ENCODE measurements around the gene RBPMS2. TPM values are rescaled to one million over a fixed set of nuclear protein-coding genes. Genes with fewer than 3 reads are reported as not detected.

The RBPMS2 gene
- total RNA-seq, 1 donor from 2014 or later = under 0.01 TPM

GRCh38 chr15:64695561-64695992 lies 79.8 kb downstream of the RBPMS2 start:
- no peak for DNase-seq (ENCODE audit: low read depth in 2 of 2)

DNA sequence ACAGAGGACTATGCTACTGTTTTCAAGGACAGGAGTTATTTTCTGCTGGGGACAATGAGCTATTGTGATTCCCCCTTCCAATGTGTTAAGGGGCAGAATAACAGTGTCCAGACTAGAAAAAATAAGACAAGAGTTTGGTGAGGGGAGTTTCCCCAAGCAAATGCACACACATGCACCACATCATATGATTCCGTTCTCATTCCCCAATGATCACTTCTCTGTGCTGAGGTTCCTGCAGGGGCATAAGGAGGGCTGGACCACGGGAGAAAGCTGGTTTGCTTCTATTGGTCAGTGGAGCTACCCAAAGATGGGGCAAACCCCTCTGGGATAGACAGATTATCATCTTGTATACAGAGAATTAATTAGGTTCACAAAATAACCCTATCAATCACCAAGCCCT lies 80.6 kb downstream of the RBPMS2 start:
- no peak for DNase-seq (ENCODE audit: low read depth in 2 of 2)

GRCh38 chr15:64693134-64693533 lies 82.3 kb downstream of the RBPMS2 start:
- DNase-seq (ENCODE audit: low read depth in 2 of 2) = peak; percentile 59 to 63

DNA sequence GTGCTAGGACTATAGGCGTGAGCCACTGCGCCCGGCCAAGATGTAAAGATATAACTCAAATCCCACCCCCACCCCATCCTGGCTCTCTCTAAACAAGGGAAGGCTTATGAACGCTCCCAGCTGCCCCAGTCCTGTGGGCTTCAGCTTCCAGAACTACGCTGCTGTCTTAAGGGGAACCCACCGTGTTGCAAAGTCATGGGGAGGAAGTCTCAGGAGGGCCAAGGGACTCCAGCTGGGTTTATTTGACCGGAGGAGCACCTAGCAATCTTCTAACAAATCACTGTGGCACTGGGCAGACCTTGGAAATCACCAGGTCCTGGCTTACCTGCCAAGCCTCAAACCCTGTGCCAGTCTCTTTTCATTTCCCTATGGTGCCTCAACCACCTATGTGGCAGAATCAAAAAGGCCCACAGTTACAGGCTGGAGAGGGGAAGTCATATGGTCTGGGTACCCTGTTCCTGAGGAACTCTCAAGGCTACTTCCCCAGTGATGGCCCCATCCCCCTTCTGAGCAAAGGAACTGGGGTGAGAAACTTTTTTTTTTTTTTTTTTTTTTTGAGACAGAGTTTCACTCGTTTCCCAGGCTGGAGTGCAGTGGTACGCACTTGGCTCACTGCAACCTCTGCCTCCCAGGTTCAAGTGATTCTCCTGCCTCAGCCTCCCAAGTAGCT lies 83.4 kb downstream of the RBPMS2 start:
- no peak for DNase-seq (ENCODE audit: low read depth in 2 of 2)

- DNase-seq (ENCODE audit: low read depth in 2 of 2) = no peak
Measured at GRCh38 chr15:64690578-64691296, 84.7 kb downstream of the RBPMS2 start.

- no peak for DNase-seq (ENCODE audit: low read depth in 2 of 2)
Measured at GRCh38 chr15:64690008-64690407, 85.4 kb downstream of the RBPMS2 start.

Other genes with a start within 250 kb of the RBPMS2 start
- gene PIF1, start 50.1 kb upstream of the RBPMS2 start, total RNA-seq = 4.4 and 9.0 TPM in 2 replicates
- gene PLEKHO2, start 66.3 kb upstream of the RBPMS2 start, total RNA-seq = 57.4 and 112 TPM in 2 replicates
- 6.0 and 11.8 TPM in 2 replicates for gene ANKDD1A, start 136.3 kb upstream of the RBPMS2 start, total RNA-seq
- gene SPG21, start 214.3 kb upstream of the RBPMS2 start, total RNA-seq = 52.0 and 80.7 TPM in 2 replicates

Data from dermis microvascular lymphatic vessel endothelial cell (primary cell).